SK-N-SH (cell line): Measurements from ENCODE around the gene SORBS2. TPM values are rescaled to one million over a fixed set of nuclear protein-coding genes. Genes with fewer than 3 reads are reported as not detected.

ENCODE experiments used
- CTCF ChIA-PET: fragments of 300-600, 350-600 bp; formaldehyde crosslinking; extraction: SDS; loops from one replicate; lab custom pipeline; 2021; lab: Yijun Ruan, JAX
- POLR2A ChIA-PET: fragments of 350-600 bp; sonication (Branson Sonifier 250); formaldehyde crosslinking; extraction: SDS; loops from one replicate; lab custom pipeline; 2020; ENCODE audit warnings: antibody characterized with exemption, inconsistent platforms; lab: Yijun Ruan, JAX
- DNase-seq: peaks from one replicate; pipeline ENCODE4 v3.0.0; 2012
- H2AFZ ChIP-seq: fragments of 200-600 bp; sonication (generic); 2 replicates; pipeline ENCODE4 v1.8.1; 2016; ENCODE audit warnings: antibody characterized with exemption, mild to moderate bottlenecking, low read depth
- H3F3A ChIP-seq: fragments of 200-600 bp; sonication (generic); replicated peaks from 2 replicates; pipeline ENCODE3; 2016; ENCODE audit warnings: antibody characterized with exemption, mild to moderate bottlenecking; ENCODE audit not compliant: insufficient read depth
- H3K27ac ChIP-seq, 2 experiments: fragments of 200-500 bp in 1 of 2; fragments of 200-600 bp in 1 of 2; sonication (Bioruptor generic) in 1 of 2; sonication (generic), shearing (Covaris generic) in 1 of 2; 2 replicates each; pipeline versions ENCODE4 v1.5.1 to v1.6.1; 2014 to 2016; ENCODE audit warnings: low read depth in 2 of 2, inconsistent platforms in 1 of 2, low read length in 1 of 2, mild to moderate bottlenecking in 1 of 2, mixed read lengths in 1 of 2
- H3K27me3 ChIP-seq: fragments of 200-600 bp; sonication (generic), shearing (Covaris generic); 2 replicates; pipeline ENCODE4 v1.6.1; 2016; ENCODE audit warnings: mixed run types; ENCODE audit not compliant: insufficient read depth
- H3K36me3 ChIP-seq, 2 experiments: fragments of 200-500 bp in 1 of 2; fragments of 200-600 bp in 1 of 2; sonication (Bioruptor generic) in 1 of 2; sonication (generic) in 1 of 2; replicated peaks in 1 of 2; 2 replicates each; pipeline versions ENCODE3 to v1.5.1; 2014 to 2016; ENCODE audit warnings: low read length in 1 of 2, mild to moderate bottlenecking in 1 of 2; ENCODE audit not compliant: insufficient read depth in 2 of 2, control insufficient read depth in 1 of 2
- H3K4me1 ChIP-seq, 2 experiments: fragments of 200-500 bp in 1 of 2; fragments of 200-600 bp in 1 of 2; sonication (Bioruptor generic) in 1 of 2; sonication (generic), shearing (Covaris generic) in 1 of 2; 2 replicates each; pipeline versions ENCODE4 v1.5.1 to v1.6.1; 2014 to 2016; ENCODE audit warnings: low read depth in 1 of 2, low read length in 1 of 2, mixed run types in 1 of 2; ENCODE audit not compliant: insufficient read depth in 2 of 2, control insufficient read depth in 1 of 2
- H3K4me2 ChIP-seq: fragments of 200-600 bp; sonication (generic), shearing (Covaris generic); 2 replicates; pipeline ENCODE4 v1.6.1; 2017; ENCODE audit warnings: mixed run types
- H3K4me3 ChIP-seq, 2 experiments: fragments of 200-500 bp in 1 of 2; fragments of 200-600 bp in 1 of 2; sonication (Bioruptor generic) in 1 of 2; sonication (generic), shearing (Covaris generic) in 1 of 2; 2 replicates each; pipeline versions ENCODE4 v1.5.1 to v1.8.1; 2014 to 2016; ENCODE audit warnings: low read depth in 2 of 2, inconsistent platforms in 1 of 2, low read length in 1 of 2, mild to moderate bottlenecking in 1 of 2, mixed read lengths in 1 of 2, moderate library complexity in 1 of 2
- H3K79me2 ChIP-seq: fragments of 200-600 bp; sonication (generic); 2 replicates; pipeline ENCODE4 v1.8.1; 2017; ENCODE audit warnings: mild to moderate bottlenecking; ENCODE audit not compliant: insufficient read depth
- H3K9ac ChIP-seq: fragments of 200-600 bp; sonication (generic); 2 replicates; pipeline ENCODE4 v1.6.1; 2017; ENCODE audit warnings: mixed run types
- H3K9me2 ChIP-seq: fragments of 200-600 bp; sonication (generic); 2 replicates; pipeline ENCODE4 v1.6.1; 2017; ENCODE audit warnings: mixed run types
- H3K9me3 ChIP-seq: fragments of 200-600 bp; sonication (generic); 2 replicates; pipeline ENCODE4 v1.6.1; 2017; ENCODE audit warnings: mixed run types, mild to moderate bottlenecking, moderate library complexity
- H4K20me1 ChIP-seq: fragments of 200-600 bp; sonication (generic); 2 replicates; pipeline ENCODE4 v1.6.1; 2017; ENCODE audit warnings: mild to moderate bottlenecking, mixed run types; ENCODE audit not compliant: insufficient read depth
- CTCF ChIP-seq: fragments of 200-600 bp; sonication (generic); IDR thresholded peaks from 2 replicates; pipeline ENCODE4 v1.6.1; 2017; ENCODE audit warnings: antibody characterized with exemption, mild to moderate bottlenecking, moderate library complexity
- EP300 ChIP-seq, 2 experiments: IDR thresholded peaks; 2 replicates each; pipeline versions ENCODE4 v1.4.0 to v1.6.1; 2012; ENCODE audit warnings: borderline replicate concordance in 1 of 2, low read depth in 1 of 2, low read length in 1 of 2
- EZH2phosphoT487 ChIP-seq: fragments of 200-600 bp; sonication (generic); IDR thresholded peaks from 2 replicates; pipeline ENCODE4 v1.6.1; 2017; ENCODE audit warnings: low read depth, mixed run types, mild to moderate bottlenecking, antibody characterized with exemption, moderate library complexity, borderline replicate concordance
- FOSL2 ChIP-seq: IDR thresholded peaks from 2 replicates; pipeline ENCODE4 v1.4.0; 2012; ENCODE audit warnings: low read depth, mild to moderate bottlenecking, moderate library complexity, borderline replicate concordance
- FOXJ3 ChIP-seq: sonication (generic); formaldehyde crosslinking; IDR thresholded peaks from 2 replicates; pipeline ENCODE4 v1.5.1; 2020; ENCODE audit warnings: mild to moderate bottlenecking, missing genetic modification reagents
- GATA2 ChIP-seq: sonication (generic); formaldehyde crosslinking; IDR thresholded peaks from 2 replicates; pipeline ENCODE4 v1.5.0; 2020; ENCODE audit warnings: mild to moderate bottlenecking, missing genetic modification reagents
- IRF3 ChIP-seq: fragments of 150-350 bp; IDR thresholded peaks from 2 replicates; pipeline ENCODE4 v1.6.1; 2016; ENCODE audit warnings: mild to moderate bottlenecking, low read depth, low read length
- MAX ChIP-seq: IDR thresholded peaks from 2 replicates; pipeline ENCODE4 v1.4.0; 2012; ENCODE audit warnings: low read depth
- MEF2A ChIP-seq: IDR thresholded peaks from 2 replicates; pipeline ENCODE4 v1.4.0; 2012; ENCODE audit warnings: low read depth, borderline replicate concordance
- MXI1 ChIP-seq: IDR thresholded peaks from 2 replicates; pipeline ENCODE4 v1.6.1; 2012; ENCODE audit warnings: mild to moderate bottlenecking, low read depth, low read length, improper control_type of control experiment
- NFIC ChIP-seq: IDR thresholded peaks from 2 replicates; pipeline ENCODE4 v1.4.0; 2012; ENCODE audit warnings: borderline replicate concordance
- NRF1 ChIP-seq: IDR thresholded peaks from 2 replicates; pipeline ENCODE4 v1.6.1; 2012; ENCODE audit warnings: low read depth, mild to moderate bottlenecking, low read length
- PBX3 ChIP-seq: IDR thresholded peaks from 2 replicates; pipeline ENCODE4; 2012
- POLR2AphosphoS5 ChIP-seq: IDR thresholded peaks from 2 replicates; pipeline ENCODE4 v1.6.1; 2012; ENCODE audit warnings: low read depth, low read length
- RAD21 ChIP-seq: IDR thresholded peaks from 2 replicates; pipeline ENCODE4 v1.6.1; 2012; ENCODE audit warnings: mild to moderate bottlenecking, low read length
- RCOR1 ChIP-seq: fragments of 150-350 bp; IDR thresholded peaks from 2 replicates; pipeline ENCODE4 v1.6.1; 2017; ENCODE audit warnings: antibody characterized with exemption, low read length
- REST ChIP-seq: IDR thresholded peaks from 2 replicates; pipeline ENCODE4 v1.6.1; 2012; ENCODE audit warnings: mild to moderate bottlenecking, low read depth, low read length, moderate library complexity
- SIN3A ChIP-seq: IDR thresholded peaks from 2 replicates; pipeline ENCODE4 v1.6.1; 2012; ENCODE audit warnings: low read depth, mild to moderate bottlenecking, low read length, moderate library complexity, borderline replicate concordance
- TCF12 ChIP-seq: IDR thresholded peaks from 2 replicates; pipeline ENCODE4 v1.4.0; 2012
- USF1 ChIP-seq: IDR thresholded peaks from 2 replicates; pipeline ENCODE4 v1.4.0; 2012; ENCODE audit warnings: low read depth, borderline replicate concordance
- WGBS: methylation state at CpG from one replicate; pipeline ENCODE4 v1.1.6; 2017; ENCODE audit warnings: low lambda C conversion rate; 5-methylcytosine and 5-hydroxymethylcytosine counted together
- polyA plus RNA-seq, 3 experiments: library from polyadenylated mRNA; depleted of rRNA; stranded (reverse); fragments of >200 nt; gene quantifications; 2 replicates each; pipeline ENCODE4 v1.2.3, GENCODE V29; 2012

Gene SORBS2
- polyA plus RNA-seq, 1 of the 3 experiments (the other 2 are of a cell fraction), result 2.5 TPM

GRCh38 chr4:185711726-185712125 lies 100.3 kb downstream of the SORBS2 start:
- Histone ChIP-seq H4K20me1 (no peaks in the 10 kb centered on the region), H3K4me2 (no peak overlapping the region), H3K79me2 (no peaks in the 10 kb centered on the region), H3K27me3 (no peaks in the 10 kb centered on the region), H3K36me3 (no peaks in the 10 kb centered on the region), H3F3A (peaks cover 11% of the 10 kb centered on the region), H3K9me2 (no peaks in the 10 kb centered on the region), H3K27ac (no peak overlapping the region), H3K4me3 (no peak overlapping the region), H2AFZ (no peak overlapping the region), H3K9ac (no peak overlapping the region), H3K4me1 (peaks cover 0 to 16% of the 10 kb centered on the region in 2 experiments; a peak in 1 of 4 replicates), H3K9me3 (no peaks in the 10 kb centered on the region)
- WGBS, result 89% methylated on average over 3 of the region's 4 CpGs
- CTCF ChIA-PET, result interaction anchor here (1.6 kb wide), 1 partner anchor 10 kb away, joined by 4 read pairs; no protein-coding TSS in a partner anchor
- no peak for DNase-seq
- POLR2A ChIA-PET, result no interaction called here
- TF ChIP-seq SIN3A (no peak), EP300 (IDR thresholded peaks at IDR 0.05; ENCODE audit: borderline replicate concordance in 1 of 2, low read depth in 1 of 2, low read length in 1 of 2) (no peak), NRF1 (no peak), CTCF (no peak), GATA2 (CRISPR knock-in tag) (no peak), MEF2A (no peak), NFIC (no peak), MXI1 (no peak), TCF12 (no peak), POLR2AphosphoS5 (no peak)

GRCh38 chr4:185710487-185710995 lies 101.5 kb downstream of the SORBS2 start:
- Histone ChIP-seq H3K9ac (no peak overlapping the region), H3K79me2 (no peaks in the 10 kb centered on the region), H3K4me3 (no peak overlapping the region), H3K27me3 (no peaks in the 10 kb centered on the region), H4K20me1 (no peaks in the 10 kb centered on the region), H3F3A (peaks cover 11% of the 10 kb centered on the region), H3K9me2 (no peaks in the 10 kb centered on the region), H3K4me2 (no peak overlapping the region), H3K36me3 (no peaks in the 10 kb centered on the region), H3K4me1 (peaks cover 0 to 8% of the 10 kb centered on the region in 2 experiments; a peak in 1 of 4 replicates), H2AFZ (no peak overlapping the region), H3K9me3 (no peaks in the 10 kb centered on the region), H3K27ac (no peak overlapping the region)
- WGBS, result 72% methylated on average over 11 of the region's 11 CpGs
- ChIA-PET POLR2A (no interaction called here), CTCF (interaction anchor here (1.6 kb wide), 1 partner anchor 11 kb away, joined by 4 read pairs; no protein-coding TSS in a partner anchor)
- no peak for DNase-seq
- TF ChIP-seq GATA2 (CRISPR knock-in tag), result no peak
- TF ChIP-seq USF1, result no peak
- no peak for TF ChIP-seq FOXJ3 (CRISPR knock-in tag)
- no peak for TF ChIP-seq RCOR1
- TF ChIP-seq REST, result no peak
- no peak for TF ChIP-seq MAX
- TF ChIP-seq EZH2phosphoT487, result no peak
- TF ChIP-seq IRF3, result no peak
- TF ChIP-seq FOSL2, result no peak
- TF ChIP-seq RAD21, result no peak
- no peak for TF ChIP-seq POLR2AphosphoS5
- no peak for TF ChIP-seq PBX3
